Posterior vena cava (tissue), 2 donors: ENCODE results near the gene PLBD2. TPM values are rescaled to one million over a fixed set of nuclear protein-coding genes. Genes with fewer than 3 reads are reported as not detected.

Source experiments
- DNase-seq: peaks from one replicate; pipeline ENCODE4 v3.0.0-alpha.2; 2020; ENCODE audit warnings: low spot score
- intact Hi-C, 2 donors: fragments of 100-400 bp; cut with DNase I; formaldehyde crosslinking; loops; one replicate each; pipeline versions ENCODE4 v1.14.1 to v1.14.2; 2022 to 2023
- total RNA-seq, 2 donors: library from RNA; stranded (reverse); fragmentation: NEBNext Ultra II Directional; extraction: Animal tissue kit (Norgen Biotek cat#: 25700); gene quantifications; one replicate each; pipeline ENCODE4 v1.2.1, GENCODE V29; 2021
- donor health status: DM: yes; HTN: yes; CAD: no.
- donor health status: DM: yes; HTN: yes; CAD: no.

The PLBD2 gene
- total RNA-seq, 2 donors from 2014 or later: 53.8 to 67.8 TPM

GRCh38 chr12:113403435-113404415, 45.3 kb downstream of the PLBD2 start, which contains the start of gene SDS:
Gene SDS, minus strand, starts transcription at chr12:113403887. Its CDS starts 4,179 bp downstream, at chr12:113399708.
- intact Hi-C loops: no loop called here
- DNase-seq: no peak

GRCh38 chr12:113405694-113406093, 47.3 kb downstream of the PLBD2 start:
- no peak for DNase-seq
- intact Hi-C loops: no loop called here

GRCh38 chr12:113407931-113408600, 49.7 kb downstream of the PLBD2 start:
- intact Hi-C loops: no loop called here
- no peak for DNase-seq

GRCh38 chr12:113408756-113409298, 50.4 kb downstream of the PLBD2 start:
- no peak for DNase-seq
- intact Hi-C loops: no loop called here

- DNase-seq: no peak
- intact Hi-C loops: no loop called here
These were observed 51.2 kb downstream of the PLBD2 start for GRCh38 chr12:113409462-113410124.

- no peak for DNase-seq
- intact Hi-C loops: no loop called here
These were observed 55.1 kb downstream of the PLBD2 start for GRCh38 chr12:113413488-113413939.

GRCh38 chr12:113414519-113415038, 56.2 kb downstream of the PLBD2 start:
- intact Hi-C loops: no loop called here
- peak; percentile 6 for DNase-seq

- peak; percentile 82 for DNase-seq
- intact Hi-C loops: no loop called here
These were observed 57.8 kb downstream of the PLBD2 start for GRCh38 chr12:113416091-113416754.

GRCh38 chr12:113418213-113418879, 60.0 kb downstream of the PLBD2 start:
- intact Hi-C loops: no loop called here
- peak; percentile 88 for DNase-seq

- DNase-seq: peak; percentile 12
- intact Hi-C loops: loop anchor here (5.0 to 10.0 kb wide), 3 partner anchors 106 to 229 kb away; no protein-coding TSS in a partner anchor
These were observed 62.7 kb downstream of the PLBD2 start for GRCh38 chr12:113420996-113421595.

GRCh38 chr12:113422030-113422885, 63.9 kb downstream of the PLBD2 start, which contains the start of gene SDSL:
Gene SDSL, plus strand, starts transcription at chr12:113422380. Its CDS starts 5,603 bp downstream, at chr12:113427983.
- DNase-seq: peak; percentile 93
- intact Hi-C loops: loop anchor here (5.0 to 10.0 kb wide), 3 partner anchors 107 to 230 kb away; no protein-coding TSS in a partner anchor

GRCh38 chr12:113422886-113423669, 64.7 kb downstream of the PLBD2 start:
- intact Hi-C loops: loop anchor here (5.0 to 10.0 kb wide), 3 partner anchors 108 to 231 kb away; no protein-coding TSS in a partner anchor
- DNase-seq: no peak

GRCh38 chr12:113424456-113424855, 66.1 kb downstream of the PLBD2 start:
- intact Hi-C loops: loop anchor here (5.0 to 10.0 kb wide), 3 partner anchors 110 to 232 kb away; no protein-coding TSS in a partner anchor
- DNase-seq: no peak

- peak; percentile 89 for DNase-seq
- intact Hi-C loops: loop anchor here (5.0 to 10.0 kb wide), 3 partner anchors 110 to 233 kb away; no protein-coding TSS in a partner anchor
These were observed 66.8 kb downstream of the PLBD2 start for GRCh38 chr12:113424915-113425823.
